ENCODE results near the gene RPP30. TPM values are rescaled to one million over a fixed set of nuclear protein-coding genes. Genes with fewer than 3 reads are reported as not detected.

RPP30 gene
- total and polyA plus RNA-seq, 4 donors = 11.2 to 22.6 (median 13.0) TPM

GRCh38 chr10:90935581-90936275 lies 64.0 kb downstream of the RPP30 start (continued):
- TF ChIP-seq, protein P1, sequence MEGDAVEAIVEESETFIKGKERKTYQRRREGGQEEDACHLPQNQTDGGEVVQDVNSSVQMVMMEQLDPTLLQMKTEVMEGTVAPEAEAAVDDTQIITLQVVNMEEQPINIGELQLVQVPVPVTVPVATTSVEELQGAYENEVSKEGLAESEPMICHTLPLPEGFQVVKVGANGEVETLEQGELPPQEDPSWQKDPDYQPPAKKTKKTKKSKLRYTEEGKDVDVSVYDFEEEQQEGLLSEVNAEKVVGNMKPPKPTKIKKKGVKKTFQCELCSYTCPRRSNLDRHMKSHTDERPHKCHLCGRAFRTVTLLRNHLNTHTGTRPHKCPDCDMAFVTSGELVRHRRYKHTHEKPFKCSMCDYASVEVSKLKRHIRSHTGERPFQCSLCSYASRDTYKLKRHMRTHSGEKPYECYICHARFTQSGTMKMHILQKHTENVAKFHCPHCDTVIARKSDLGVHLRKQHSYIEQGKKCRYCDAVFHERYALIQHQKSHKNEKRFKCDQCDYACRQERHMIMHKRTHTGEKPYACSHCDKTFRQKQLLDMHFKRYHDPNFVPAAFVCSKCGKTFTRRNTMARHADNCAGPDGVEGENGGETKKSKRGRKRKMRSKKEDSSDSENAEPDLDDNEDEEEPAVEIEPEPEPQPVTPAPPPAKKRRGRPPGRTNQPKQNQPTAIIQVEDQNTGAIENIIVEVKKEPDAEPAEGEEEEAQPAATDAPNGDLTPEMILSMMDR (IDR thresholded peaks at IDR 0.05; ENCODE audit: low read depth, low read length, missing input control) = no peak

GRCh38 chr10:90936276-90936659 lies 64.5 kb downstream of the RPP30 start:
- 80% methylated on average over 2 of the region's 2 CpGs for WGBS
- Histone ChIP-seq H3K4me3 (ENCODE audit: low read depth in 1 of 3, low read length in 3 of 3) (no peak overlapping the region), H3K9ac (ENCODE audit: low read depth in 1 of 2, low read length in 2 of 2) (no peak overlapping the region), H3K4me1 (ENCODE audit: control insufficient read depth in 4 of 4, insufficient read depth in 4 of 4, low read length in 3 of 4) (peaks cover 0 to under 1% (median 0%) of the 10 kb centered on the region in 4 donors), H3K27ac (ENCODE audit: low read depth in 1 of 2, low read length in 2 of 2) (no peak overlapping the region), H3K36me3 (ENCODE audit: control insufficient read depth in 4 of 4, insufficient read depth in 3 of 4, low read depth in 1 of 4, low read length in 3 of 4) (no peaks in the 10 kb centered on the region), H3K27me3 (ENCODE audit: control insufficient read depth in 4 of 4, insufficient read depth in 4 of 4, low read length in 3 of 4) (no peaks in the 10 kb centered on the region), H3K9me3 (ENCODE audit: control insufficient read depth in 4 of 4, low read length in 3 of 4) (no peaks in the 10 kb centered on the region)
- TF ChIP-seq JUND (IDR thresholded peaks at IDR 0.05) (no peak), HNF4G (IDR thresholded peaks at IDR 0.05) (no peak), FOXA2 (IDR thresholded peaks at IDR 0.05) (no peak), SP1 (IDR thresholded peaks at IDR 0.05) (no peak), NR2F2 (IDR thresholded peaks at IDR 0.05) (no peak), RXRA (IDR thresholded peaks at IDR 0.05) (no peak), EGR1 (IDR thresholded peaks at IDR 0.05; ENCODE audit: low read depth in 2 of 2) (no peak)
- TF ChIP-seq, protein P1 (IDR thresholded peaks at IDR 0.05; ENCODE audit: low read depth, low read length, missing input control) = no peak
- TF ChIP-seq, protein P2, sequence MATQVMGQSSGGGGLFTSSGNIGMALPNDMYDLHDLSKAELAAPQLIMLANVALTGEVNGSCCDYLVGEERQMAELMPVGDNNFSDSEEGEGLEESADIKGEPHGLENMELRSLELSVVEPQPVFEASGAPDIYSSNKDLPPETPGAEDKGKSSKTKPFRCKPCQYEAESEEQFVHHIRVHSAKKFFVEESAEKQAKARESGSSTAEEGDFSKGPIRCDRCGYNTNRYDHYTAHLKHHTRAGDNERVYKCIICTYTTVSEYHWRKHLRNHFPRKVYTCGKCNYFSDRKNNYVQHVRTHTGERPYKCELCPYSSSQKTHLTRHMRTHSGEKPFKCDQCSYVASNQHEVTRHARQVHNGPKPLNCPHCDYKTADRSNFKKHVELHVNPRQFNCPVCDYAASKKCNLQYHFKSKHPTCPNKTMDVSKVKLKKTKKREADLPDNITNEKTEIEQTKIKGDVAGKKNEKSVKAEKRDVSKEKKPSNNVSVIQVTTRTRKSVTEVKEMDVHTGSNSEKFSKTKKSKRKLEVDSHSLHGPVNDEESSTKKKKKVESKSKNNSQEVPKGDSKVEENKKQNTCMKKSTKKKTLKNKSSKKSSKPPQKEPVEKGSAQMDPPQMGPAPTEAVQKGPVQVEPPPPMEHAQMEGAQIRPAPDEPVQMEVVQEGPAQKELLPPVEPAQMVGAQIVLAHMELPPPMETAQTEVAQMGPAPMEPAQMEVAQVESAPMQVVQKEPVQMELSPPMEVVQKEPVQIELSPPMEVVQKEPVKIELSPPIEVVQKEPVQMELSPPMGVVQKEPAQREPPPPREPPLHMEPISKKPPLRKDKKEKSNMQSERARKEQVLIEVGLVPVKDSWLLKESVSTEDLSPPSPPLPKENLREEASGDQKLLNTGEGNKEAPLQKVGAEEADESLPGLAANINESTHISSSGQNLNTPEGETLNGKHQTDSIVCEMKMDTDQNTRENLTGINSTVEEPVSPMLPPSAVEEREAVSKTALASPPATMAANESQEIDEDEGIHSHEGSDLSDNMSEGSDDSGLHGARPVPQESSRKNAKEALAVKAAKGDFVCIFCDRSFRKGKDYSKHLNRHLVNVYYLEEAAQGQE (IDR thresholded peaks at IDR 0.05) = no peak
- DNase-seq (ENCODE audit: low spot score) = no peak

DNA sequence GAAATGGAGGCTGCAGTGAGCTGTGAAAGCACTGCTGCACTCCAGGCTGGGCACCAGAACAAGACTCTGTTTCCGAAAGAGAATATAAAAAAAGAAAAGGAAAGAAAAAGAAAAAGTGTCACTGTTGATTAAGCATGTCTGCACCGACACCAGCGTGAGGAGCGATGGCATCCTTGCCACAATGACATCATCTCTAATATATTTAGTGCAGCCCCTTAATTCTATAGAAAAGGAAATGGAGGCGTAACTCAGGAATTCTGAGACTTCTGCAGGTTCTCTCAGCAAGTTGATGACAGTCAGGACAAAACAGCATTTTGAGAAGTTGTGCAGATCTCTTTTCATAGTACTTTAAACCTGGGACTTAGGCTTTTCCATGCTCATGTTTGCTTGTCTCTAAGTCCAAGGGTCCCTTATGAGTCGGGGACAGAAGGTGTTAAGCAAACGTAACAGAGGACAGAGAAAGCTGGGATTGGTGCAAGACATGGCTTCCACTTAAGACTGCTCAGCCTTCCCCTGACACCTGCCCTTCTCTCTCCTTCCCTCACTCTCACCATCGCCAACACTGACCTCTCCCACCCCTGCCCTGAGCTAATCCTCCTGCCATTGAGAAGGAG lies 66.0 kb downstream of the RPP30 start:
- 82% methylated on average over 8 of the region's 8 CpGs for WGBS
- Histone ChIP-seq H3K9ac (ENCODE audit: low read depth in 1 of 2, low read length in 2 of 2) (no peak overlapping the region), H3K4me3 (ENCODE audit: low read depth in 1 of 3, low read length in 3 of 3) (no peak overlapping the region), H3K27ac (ENCODE audit: low read depth in 1 of 2, low read length in 2 of 2) (no peak overlapping the region), H3K27me3 (ENCODE audit: control insufficient read depth in 4 of 4, insufficient read depth in 4 of 4, low read length in 3 of 4) (no peaks in the 10 kb centered on the region), H3K36me3 (ENCODE audit: control insufficient read depth in 4 of 4, insufficient read depth in 3 of 4, low read depth in 1 of 4, low read length in 3 of 4) (no peaks in the 10 kb centered on the region), H3K9me3 (ENCODE audit: control insufficient read depth in 4 of 4, low read length in 3 of 4) (no peaks in the 10 kb centered on the region), H3K4me1 (ENCODE audit: control insufficient read depth in 4 of 4, insufficient read depth in 4 of 4, low read length in 3 of 4) (no peaks in the 10 kb centered on the region)
- no peak for DNase-seq (ENCODE audit: low spot score)
- TF ChIP-seq YY1 (IDR thresholded peaks at IDR 0.05) (no peak), RAD21 (IDR thresholded peaks at IDR 0.05) (no peak), HNF4G (IDR thresholded peaks at IDR 0.05) (no peak), FOXA2 (IDR thresholded peaks at IDR 0.05) (no peak), NR2F2 (IDR thresholded peaks at IDR 0.05) (no peak), ZBTB33 (IDR thresholded peaks at IDR 0.05) (no peak)
- TF ChIP-seq, protein P3, sequence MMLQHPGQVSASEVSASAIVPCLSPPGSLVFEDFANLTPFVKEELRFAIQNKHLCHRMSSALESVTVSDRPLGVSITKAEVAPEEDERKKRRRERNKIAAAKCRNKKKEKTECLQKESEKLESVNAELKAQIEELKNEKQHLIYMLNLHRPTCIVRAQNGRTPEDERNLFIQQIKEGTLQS (IDR thresholded peaks at IDR 0.05) = no peak
- TF ChIP-seq, protein P2 (IDR thresholded peaks at IDR 0.05) = no peak
- TF ChIP-seq, protein P4, sequence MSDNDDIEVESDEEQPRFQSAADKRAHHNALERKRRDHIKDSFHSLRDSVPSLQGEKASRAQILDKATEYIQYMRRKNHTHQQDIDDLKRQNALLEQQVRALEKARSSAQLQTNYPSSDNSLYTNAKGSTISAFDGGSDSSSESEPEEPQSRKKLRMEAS (IDR thresholded peaks at IDR 0.05) = no peak

Measured in liver (tissue), 9 donors.